Testis (tissue), 3 donors: Measurements from ENCODE around the gene FAR1. TPM values are rescaled to one million over a fixed set of nuclear protein-coding genes. Genes with fewer than 3 reads are reported as not detected.

Experiments used
- DNase-seq: peaks from one replicate; pipeline ENCODE4 v3.0.0-alpha.2; 2019
- H3K27ac ChIP-seq, 2 donors: fragments of 200-600 bp; sonication (generic); one replicate each; pipeline ENCODE4 v1.5.1; 2019
- H3K27me3 ChIP-seq: fragments of 200-600 bp; sonication (generic); one replicate; pipeline ENCODE4 v1.5.1; 2019
- H3K36me3 ChIP-seq: fragments of 200-600 bp; sonication (generic); one replicate; pipeline ENCODE4 v1.5.1; 2017; ENCODE audit warnings: low read depth; ENCODE audit errors: missing control alignments
- H3K4me1 ChIP-seq: fragments of 200-600 bp; sonication (generic); one replicate; pipeline ENCODE4 v1.5.1; 2019
- H3K4me3 ChIP-seq, 2 donors: fragments of 200-600 bp; sonication (generic); one replicate each; pipeline ENCODE4 v1.5.1; 2017 to 2019
- H3K9me3 ChIP-seq: fragments of 200-600 bp; sonication (generic); one replicate; pipeline ENCODE4 v1.5.1; 2017
- POLR2A ChIP-seq: fragments of 450-650 bp; IDR thresholded peaks from one replicate; pipeline ENCODE4 v1.6.1; 2017; ENCODE audit warnings: antibody characterized with exemption, mild to moderate bottlenecking, moderate library complexity
- WGBS, 2 donors: methylation state at CpG; one replicate each; pipeline ENCODE4 v1.1.5; 2018; 5-methylcytosine and 5-hydroxymethylcytosine counted together
- intact Hi-C: fragments of 100-400 bp; cut with DNase I; formaldehyde crosslinking; loops from one replicate; pipeline ENCODE4 v1.15.1; 2023; ENCODE audit warnings: low total_unique reads
- polyA plus RNA-seq: library from polyadenylated mRNA; stranded (reverse); fragments of 350-450 nt; fragmentation: Illumina TruSeq; extraction: RNeasy Lipid Tissue Mini Kit (QIAGEN cat#74804); gene quantifications from one replicate; pipeline ENCODE4 v1.2.3, GENCODE V29; 2014; ENCODE audit warnings: low read depth, low replicate concordance; ENCODE audit not compliant: insufficient read depth
- total RNA-seq, 2 donors: library from RNA; depleted of rRNA; stranded (reverse); fragments of >200 nt; gene quantifications; one replicate each; pipeline ENCODE4 v1.2.3, GENCODE V29; 2016
- TF ChIP-seq, protein P1 (sequence below), 3 experiments: fragments of 450-650 bp in 2 of 3; fragments of 200-600 bp in 1 of 3; sonication (generic) in 1 of 3; IDR thresholded peaks; one replicate each; pipeline ENCODE4 v1.5.1; 2016 to 2019; ENCODE audit warnings: antibody characterized with exemption in 3 of 3, mild to moderate bottlenecking in 2 of 3, moderate library complexity in 1 of 3

Gene FAR1
- total and polyA plus RNA-seq, 3 donors from 2014 or later: 33.8 to 65.6 (median 52.9) TPM

DNA sequence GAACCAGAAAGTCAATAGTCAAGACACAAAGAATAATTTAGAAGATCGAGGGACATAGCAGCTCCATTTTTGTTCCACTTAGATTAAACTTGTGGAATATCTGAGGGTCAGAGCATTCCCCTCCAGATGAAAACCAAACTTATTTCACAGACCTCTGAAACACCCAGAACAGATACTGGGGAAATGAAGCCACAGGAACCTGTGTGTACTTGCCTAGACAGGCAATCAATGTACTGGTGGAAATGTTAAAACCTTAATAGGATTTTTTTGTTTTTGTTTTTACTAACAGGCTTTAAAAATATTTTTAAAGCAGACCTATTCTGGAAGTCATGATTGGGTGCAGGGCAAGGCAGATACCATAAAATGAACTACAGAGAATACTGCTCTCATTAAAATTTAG, 4.1 kb upstream of the FAR1 start:
- H3K4me1 ChIP-seq: no peaks in the 10 kb centered on the region
- TF ChIP-seq, protein P1, sequence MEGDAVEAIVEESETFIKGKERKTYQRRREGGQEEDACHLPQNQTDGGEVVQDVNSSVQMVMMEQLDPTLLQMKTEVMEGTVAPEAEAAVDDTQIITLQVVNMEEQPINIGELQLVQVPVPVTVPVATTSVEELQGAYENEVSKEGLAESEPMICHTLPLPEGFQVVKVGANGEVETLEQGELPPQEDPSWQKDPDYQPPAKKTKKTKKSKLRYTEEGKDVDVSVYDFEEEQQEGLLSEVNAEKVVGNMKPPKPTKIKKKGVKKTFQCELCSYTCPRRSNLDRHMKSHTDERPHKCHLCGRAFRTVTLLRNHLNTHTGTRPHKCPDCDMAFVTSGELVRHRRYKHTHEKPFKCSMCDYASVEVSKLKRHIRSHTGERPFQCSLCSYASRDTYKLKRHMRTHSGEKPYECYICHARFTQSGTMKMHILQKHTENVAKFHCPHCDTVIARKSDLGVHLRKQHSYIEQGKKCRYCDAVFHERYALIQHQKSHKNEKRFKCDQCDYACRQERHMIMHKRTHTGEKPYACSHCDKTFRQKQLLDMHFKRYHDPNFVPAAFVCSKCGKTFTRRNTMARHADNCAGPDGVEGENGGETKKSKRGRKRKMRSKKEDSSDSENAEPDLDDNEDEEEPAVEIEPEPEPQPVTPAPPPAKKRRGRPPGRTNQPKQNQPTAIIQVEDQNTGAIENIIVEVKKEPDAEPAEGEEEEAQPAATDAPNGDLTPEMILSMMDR (IDR thresholded peaks at IDR 0.05): no peak
- TF ChIP-seq POLR2A: no peak
- DNase-seq: no peak
- intact Hi-C loops: no loop called here
- no peaks in the 10 kb centered on the region for H3K9me3 ChIP-seq
- no peak overlapping the region for H3K4me3 ChIP-seq
- H3K27me3 ChIP-seq: no peaks in the 10 kb centered on the region
- no peaks in the 10 kb centered on the region for H3K36me3 ChIP-seq
- whole genome bisulfite sequencing, 2 donors: 84 to 92% methylated on average over 1 of the region's 1 CpG
- H3K27ac ChIP-seq: no peak overlapping the region

DNA sequence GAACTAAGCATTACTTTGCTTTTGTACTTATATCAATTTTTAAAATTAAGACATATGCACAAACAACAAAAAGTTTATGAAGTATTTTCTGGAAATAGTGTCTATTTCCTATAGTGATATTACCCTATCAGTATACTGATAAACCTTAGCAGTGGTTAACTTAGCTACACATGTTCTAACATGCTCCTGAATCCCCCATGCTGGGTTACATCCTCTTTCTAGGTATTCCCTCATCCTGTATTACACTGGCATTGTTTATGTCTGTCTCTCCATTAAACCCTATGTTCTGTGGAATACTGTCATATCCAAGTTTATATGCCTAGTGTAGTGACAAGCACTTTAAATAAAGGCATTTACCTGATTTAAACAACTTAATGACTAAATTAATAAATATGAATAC, 1.8 kb upstream of the FAR1 start:
- TF ChIP-seq, protein P1 (IDR thresholded peaks at IDR 0.05): no peak
- no peak for TF ChIP-seq POLR2A
- no peak overlapping the region for H3K27ac ChIP-seq
- H3K9me3 ChIP-seq: no peaks in the 10 kb centered on the region
- no peaks in the 10 kb centered on the region for H3K27me3 ChIP-seq
- no peak overlapping the region for H3K4me3 ChIP-seq
- intact Hi-C loops: no loop called here
- DNase-seq: no peak
- peaks cover 13% of the 10 kb centered on the region for H3K4me1 ChIP-seq
- no peaks in the 10 kb centered on the region for H3K36me3 ChIP-seq

DNA sequence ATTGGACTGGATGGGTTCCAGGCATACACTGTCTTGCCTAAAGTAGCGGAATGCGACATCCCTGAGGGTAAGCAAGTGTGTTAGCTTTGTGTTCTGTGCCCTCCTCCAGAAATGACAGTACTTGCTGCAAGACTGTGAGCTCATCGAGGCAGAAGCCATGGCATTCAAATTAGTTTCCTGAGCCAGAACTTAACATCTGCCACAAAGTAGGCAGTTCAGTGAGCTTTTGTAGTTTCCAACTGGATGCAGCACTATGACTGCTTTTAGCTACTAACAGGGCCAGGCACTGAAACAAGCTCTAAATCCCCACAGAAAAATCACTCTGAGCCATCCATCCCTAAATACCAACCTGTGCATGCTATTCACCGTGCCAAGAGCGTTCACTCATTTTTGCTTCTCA, 1.2 kb upstream of the FAR1 start:
- intact Hi-C loops: no loop called here
- WGBS, 2 donors: 48 to 53% methylated on average over 5 of the region's 5 CpGs
- peak overlapping the region; percentile 91 to 98 for H3K4me3 ChIP-seq
- peak overlapping the region in 1 of 2 donors; percentile 81 for H3K27ac ChIP-seq
- no peaks in the 10 kb centered on the region for H3K36me3 ChIP-seq
- H3K4me1 ChIP-seq: peaks cover 13% of the 10 kb centered on the region
- TF ChIP-seq, protein P1 (IDR thresholded peaks at IDR 0.05): no peak
- no peak for TF ChIP-seq POLR2A
- H3K9me3 ChIP-seq: no peaks in the 10 kb centered on the region
- no peak for DNase-seq
- H3K27me3 ChIP-seq: no peaks in the 10 kb centered on the region

DNA sequence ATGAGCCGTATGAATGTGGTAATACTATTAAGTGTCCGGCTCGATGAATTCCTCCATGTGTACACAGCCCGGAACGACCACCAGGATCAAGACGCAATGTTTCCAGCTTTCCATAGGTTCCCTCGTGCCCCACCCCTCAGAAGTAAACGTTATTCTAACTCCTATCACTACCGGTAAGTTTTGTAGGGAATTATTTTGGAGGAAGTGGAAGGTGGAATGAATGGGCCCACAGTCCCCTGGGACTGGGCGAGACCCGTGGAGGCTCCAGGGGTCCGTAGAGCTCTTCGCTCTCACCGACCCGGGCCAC, 720 bp upstream of the FAR1 start:
- Histone ChIP-seq H3K4me3 (peak overlapping the region; percentile 91 to 98), H3K4me1 (peaks cover 13% of the 10 kb centered on the region), H3K27me3 (no peaks in the 10 kb centered on the region), H3K9me3 (no peaks in the 10 kb centered on the region), H3K27ac (peak overlapping the region; percentile 81 to 85), H3K36me3 (no peaks in the 10 kb centered on the region)
- intact Hi-C loops: no loop called here
- WGBS, 2 donors: 3% methylated on average over 15 of the region's 15 CpGs
- no peak for TF ChIP-seq POLR2A
- TF ChIP-seq, protein P1 (IDR thresholded peaks at IDR 0.05): no peak
- no peak for DNase-seq

DNA sequence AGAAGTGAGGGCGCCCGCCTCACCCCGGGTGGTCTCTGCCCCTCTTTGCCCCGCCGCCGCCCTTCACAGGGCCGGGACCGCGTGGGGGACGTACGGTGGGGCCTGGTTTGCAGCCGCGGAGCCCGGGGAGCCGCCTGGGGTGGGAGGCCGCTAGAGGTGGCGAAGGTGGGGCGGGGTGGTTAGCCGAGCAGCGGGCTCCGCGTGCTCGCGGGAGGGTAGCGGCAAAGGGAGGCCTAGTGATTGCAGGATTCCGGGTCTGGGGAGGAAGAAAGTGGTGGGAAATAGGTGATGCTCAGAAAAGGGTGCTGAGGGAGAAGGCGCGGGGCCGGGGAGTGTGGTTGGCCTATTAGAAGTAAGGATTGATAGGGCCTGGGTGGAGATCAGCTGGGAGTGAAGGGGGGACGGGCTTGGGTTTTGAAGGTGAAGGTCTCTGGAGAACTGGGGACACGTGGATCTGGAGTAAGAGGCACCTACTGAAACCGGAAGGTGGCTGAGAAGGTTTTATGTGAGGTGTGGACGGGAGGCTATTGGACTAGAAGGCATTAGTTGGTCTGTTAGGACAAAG, 571 bp downstream of the FAR1 start:
- H3K9me3 ChIP-seq: no peaks in the 10 kb centered on the region
- H3K4me3 ChIP-seq: peak overlapping the region; percentile 91 to 98
- H3K27me3 ChIP-seq: no peaks in the 10 kb centered on the region
- peaks cover 13% of the 10 kb centered on the region for H3K4me1 ChIP-seq
- peak; percentile 62 for DNase-seq
- H3K27ac ChIP-seq: peak overlapping the region; percentile 85 to 93
- 0 to 1% methylated on average over 19 to 26 of the region's 33 CpGs for WGBS, 2 donors
- TF ChIP-seq, protein P1 (IDR thresholded peaks at IDR 0.05): no peak
- no peak for TF ChIP-seq POLR2A
- H3K36me3 ChIP-seq: no peaks in the 10 kb centered on the region
- intact Hi-C loops: no loop called here
